NCI-H2081 (cell line): Measurements from ENCODE around the gene APOL1.
"Not testable (repeated sequence)": the region's sequence is repeated elsewhere in the genome, so short reads cannot be mapped to it uniquely, and the experiment has no call there.

Source experiments
- DNase-seq, 2 experiments: peaks; one replicate each; lab custom pipeline; 2025; lab: John Stamatoyannopoulos, UW

Gene APOL1

GRCh38 chr22:36252754-36253522 is at the start of gene APOL1:
TSS of gene APOL1 (plus strand) at chr22:36253133. CDS start at chr22:36254956, 1,823 bp downstream.
- no peak for DNase-seq

- not testable (repeated sequence) for DNase-seq
Observed at GRCh38 chr22:36203441-36203840, 49.5 kb upstream of the APOL1 start.

GRCh38 chr22:36204001-36204631 is 48.8 kb upstream of the APOL1 start:
- no peak for DNase-seq

- DNase-seq = no peak
Observed at GRCh38 chr22:36204632-36205015, 48.3 kb upstream of the APOL1 start.

GRCh38 chr22:36205573-36205972 is 47.4 kb upstream of the APOL1 start:
- DNase-seq = not testable (repeated sequence)

GRCh38 chr22:36206255-36206654 is 46.7 kb upstream of the APOL1 start:
- DNase-seq = no peak

GRCh38 chr22:36208162-36208765 is 44.7 kb upstream of the APOL1 start:
- no peak for DNase-seq

- DNase-seq = no peak
Observed at GRCh38 chr22:36208914-36209313, 44.0 kb upstream of the APOL1 start.

- not testable (repeated sequence) for DNase-seq
Observed at GRCh38 chr22:36209488-36209908, 43.4 kb upstream of the APOL1 start.

- no peak for DNase-seq
Observed at GRCh38 chr22:36210224-36210623, 42.7 kb upstream of the APOL1 start.

- peak; percentile 33 to 71 for DNase-seq
Observed at GRCh38 chr22:36211237-36211861, 41.6 kb upstream of the APOL1 start.

GRCh38 chr22:36212901-36213300 is 40.0 kb upstream of the APOL1 start:
- no peak for DNase-seq

GRCh38 chr22:36213586-36213985 is 39.3 kb upstream of the APOL1 start:
- no peak for DNase-seq

- no peak for DNase-seq
Observed at GRCh38 chr22:36215981-36216380, 37.0 kb upstream of the APOL1 start.

GRCh38 chr22:36218648-36219193 is 34.2 kb upstream of the APOL1 start:
- no peak for DNase-seq

- no peak for DNase-seq
Observed at GRCh38 chr22:36220451-36220921, 32.4 kb upstream of the APOL1 start.

- DNase-seq = peak; percentile 16 to 37
Observed at GRCh38 chr22:36221799-36222751, 30.9 kb upstream of the APOL1 start.

GRCh38 chr22:36222887-36223450 is 30.0 kb upstream of the APOL1 start:
- no peak for DNase-seq

GRCh38 chr22:36223504-36223903 is 29.4 kb upstream of the APOL1 start:
- DNase-seq = no peak

GRCh38 chr22:36224245-36224644 is 28.7 kb upstream of the APOL1 start:
- no peak for DNase-seq
